Activated CD4-positive, alpha-beta T cell treated with anti-CD3 and anti-CD28 coated beads for 48 hours (primary cell): ENCODE data around the gene MINDY2.
"Not testable (repeated sequence)": the region's sequence is repeated elsewhere in the genome, so short reads cannot be mapped to it uniquely, and the experiment has no call there.

Experiments
- DNase-seq: peaks from one replicate; pipeline ENCODE4 v3.0.0-alpha.2; 2020

MINDY2 gene

DNA sequence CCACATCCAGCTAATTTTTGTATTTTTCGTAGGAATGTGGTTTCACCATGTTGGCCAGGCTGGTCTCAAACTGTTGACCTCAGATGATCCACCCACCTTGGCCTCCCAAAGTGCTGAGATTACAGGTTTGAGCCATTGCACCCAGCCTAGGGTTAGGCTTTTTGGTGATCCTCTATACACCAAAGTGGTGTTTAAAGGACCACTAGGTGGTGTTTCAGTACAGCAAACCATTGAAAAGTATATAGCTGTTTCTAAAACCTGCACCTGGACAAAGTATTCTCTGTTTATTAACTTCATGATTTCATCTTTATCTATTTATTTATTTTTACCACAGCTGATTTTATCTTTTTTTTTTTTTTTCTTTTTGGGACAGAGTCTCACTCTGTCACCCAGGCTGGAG, 68.4 kb downstream of the MINDY2 start:
- DNase-seq, result no peak

DNA sequence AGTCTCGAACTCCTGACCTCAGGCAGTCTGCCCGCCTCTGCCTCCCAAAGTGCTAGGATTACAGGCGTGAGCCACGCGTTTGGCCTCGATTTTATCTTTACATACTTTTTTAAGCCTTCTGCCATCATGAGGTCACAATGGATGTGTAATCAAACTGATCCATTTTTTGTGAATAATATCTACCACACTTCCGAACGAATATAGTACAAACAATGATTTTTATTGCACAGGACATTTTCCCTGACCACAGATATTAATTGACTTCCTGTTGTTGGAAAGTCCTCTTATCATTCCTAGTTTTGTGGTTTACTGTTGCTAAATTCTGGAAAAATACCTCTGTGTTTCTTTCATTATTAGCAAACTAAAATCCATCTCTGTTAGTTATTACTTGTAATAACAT, 68.9 kb downstream of the MINDY2 start:
- no peak for DNase-seq

DNA sequence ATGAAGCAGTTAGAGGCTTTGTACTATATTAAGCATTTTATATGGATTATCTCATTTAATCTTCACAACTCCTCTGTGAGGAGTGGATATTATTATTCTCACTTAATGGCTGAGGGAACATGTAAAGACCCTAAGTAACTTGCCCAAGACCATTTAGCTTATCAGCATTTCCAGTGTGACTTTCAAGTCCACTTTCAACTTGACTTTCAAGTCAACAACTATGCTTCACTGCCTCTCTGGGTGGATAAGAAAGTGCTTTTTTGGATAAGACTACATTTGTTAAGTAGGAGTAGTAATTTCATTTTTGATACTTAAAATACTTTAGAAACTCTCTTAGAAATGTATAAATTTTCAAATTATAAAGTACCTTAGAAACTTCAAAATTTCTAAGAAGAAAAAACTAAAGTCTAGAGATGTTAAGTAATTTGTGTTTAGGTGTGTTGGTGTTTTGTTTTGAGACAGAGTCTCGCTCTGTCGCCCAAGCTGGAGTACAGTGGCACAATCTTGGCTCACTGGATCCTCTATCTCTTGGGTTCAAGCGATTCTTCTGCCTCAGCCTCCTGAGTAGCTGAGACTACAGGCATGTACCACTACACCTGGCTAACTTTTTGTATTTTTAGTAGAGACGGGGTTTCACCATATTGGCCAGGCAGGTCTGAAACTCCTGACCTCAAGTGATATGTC, 71.8 kb downstream of the MINDY2 start:
- DNase-seq, result no peak

DNA sequence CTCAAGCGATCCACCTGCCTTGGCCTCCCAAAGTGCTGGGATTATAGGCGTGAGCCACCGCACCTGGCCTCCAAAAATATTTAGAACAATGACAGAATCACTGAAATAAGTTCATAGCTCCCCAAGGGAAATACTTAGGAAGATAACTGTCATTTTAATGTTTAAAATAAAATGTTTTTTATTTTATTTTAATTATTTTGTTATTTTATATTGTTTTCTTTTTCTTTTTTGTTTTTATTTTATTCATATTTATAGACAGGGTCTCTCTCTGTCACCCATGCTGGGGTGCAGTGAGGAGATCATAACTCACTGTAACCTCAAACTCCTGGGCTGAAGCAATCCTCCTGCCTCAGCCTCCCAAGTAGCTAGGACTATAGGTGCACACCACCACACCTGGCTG, 80.1 kb downstream of the MINDY2 start:
- not testable (repeated sequence) for DNase-seq

DNA sequence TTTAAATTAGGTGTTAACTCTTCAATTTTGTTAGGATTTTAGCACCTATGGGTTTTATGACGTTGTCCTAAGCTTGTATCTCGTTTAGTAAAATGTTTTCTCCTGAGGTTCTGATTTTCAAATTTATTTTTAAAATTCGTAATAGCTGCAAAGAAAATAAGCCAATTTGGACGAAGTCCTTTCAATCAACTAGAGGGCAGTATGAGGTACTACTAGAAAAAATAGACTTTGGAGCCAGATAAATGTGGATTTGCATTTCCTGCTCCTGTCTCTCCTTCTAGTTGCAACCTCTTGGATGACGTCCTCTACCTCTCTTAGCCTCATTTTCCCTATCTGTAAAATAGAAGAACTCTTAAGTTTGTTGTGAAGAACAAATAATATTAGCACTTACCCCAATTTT, 81.2 kb downstream of the MINDY2 start:
- no peak for DNase-seq

DNA sequence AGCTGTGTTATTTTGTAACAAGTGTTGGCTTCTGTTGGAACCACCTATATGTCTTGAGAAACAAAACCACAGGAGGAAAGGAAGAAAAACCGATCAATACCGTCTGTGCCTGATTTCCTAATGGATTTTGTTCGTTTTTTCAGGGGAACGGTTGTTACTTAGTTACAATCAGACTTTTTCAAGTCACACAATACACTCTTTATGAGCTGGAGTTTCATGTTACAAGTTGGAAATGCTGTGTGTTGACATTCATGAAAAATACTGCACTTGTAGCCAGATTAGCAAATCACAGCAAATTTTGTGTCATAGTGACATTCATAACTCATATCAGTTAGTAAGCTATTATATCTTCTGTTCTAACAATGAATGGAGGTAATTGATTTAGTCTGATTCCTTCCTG, 83.5 kb downstream of the MINDY2 start:
- no peak for DNase-seq

DNA sequence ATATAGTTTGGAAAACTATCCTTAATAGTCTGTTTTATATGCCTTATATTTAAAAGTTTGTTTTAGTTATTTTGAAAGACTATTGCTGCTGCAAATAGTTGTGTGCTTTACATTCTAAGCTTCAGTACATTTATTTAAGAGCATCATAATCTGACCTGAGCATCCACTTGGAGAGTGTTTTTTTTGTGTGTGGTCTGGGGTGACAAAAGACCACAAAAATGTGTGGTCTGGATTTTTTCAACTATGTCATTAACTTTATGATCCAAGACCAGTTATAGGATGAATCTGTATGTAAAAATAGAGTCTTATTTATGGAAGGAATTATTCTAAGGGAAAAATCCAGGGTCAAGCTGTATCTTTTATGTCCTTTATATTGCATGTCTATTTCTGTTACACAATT, 85.0 kb downstream of the MINDY2 start:
- no peak for DNase-seq

DNA sequence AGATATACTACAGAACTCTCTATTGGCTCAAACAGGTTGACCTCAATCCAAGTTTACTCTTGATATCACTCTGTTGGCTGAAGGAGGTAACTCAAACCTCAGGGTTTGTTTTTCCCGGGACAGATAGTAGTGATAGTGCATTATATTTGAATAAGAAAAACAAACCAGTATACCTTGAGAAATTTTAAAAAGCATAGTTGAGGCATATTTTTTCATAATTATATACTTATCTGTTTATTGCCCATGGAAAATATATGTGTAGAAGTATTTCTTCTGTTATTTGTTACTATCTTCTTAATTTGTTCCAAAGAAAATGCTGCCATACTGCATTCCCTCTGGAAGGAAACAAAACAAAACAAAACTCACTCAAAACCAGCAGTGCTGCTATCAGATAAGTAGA, 85.5 kb downstream of the MINDY2 start:
- not testable (repeated sequence) for DNase-seq

DNA sequence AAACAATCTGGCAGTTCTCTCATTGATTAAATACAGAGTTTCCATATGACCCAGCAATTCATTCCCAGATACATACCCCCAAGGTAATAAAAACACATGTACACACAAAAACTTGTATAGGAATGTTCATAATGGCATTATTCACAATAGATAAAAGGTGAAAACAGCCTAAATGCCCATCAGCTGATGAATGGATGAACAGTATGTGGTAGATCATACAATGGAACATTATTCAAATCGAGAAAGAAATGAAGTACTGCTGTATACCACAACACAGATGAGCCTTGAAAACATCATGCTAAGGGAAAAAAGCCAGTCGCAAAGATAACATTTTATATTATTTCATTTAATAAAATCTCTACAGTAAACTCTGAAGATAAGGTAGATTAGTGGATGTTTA, 91.2 kb downstream of the MINDY2 start:
- no peak for DNase-seq

DNA sequence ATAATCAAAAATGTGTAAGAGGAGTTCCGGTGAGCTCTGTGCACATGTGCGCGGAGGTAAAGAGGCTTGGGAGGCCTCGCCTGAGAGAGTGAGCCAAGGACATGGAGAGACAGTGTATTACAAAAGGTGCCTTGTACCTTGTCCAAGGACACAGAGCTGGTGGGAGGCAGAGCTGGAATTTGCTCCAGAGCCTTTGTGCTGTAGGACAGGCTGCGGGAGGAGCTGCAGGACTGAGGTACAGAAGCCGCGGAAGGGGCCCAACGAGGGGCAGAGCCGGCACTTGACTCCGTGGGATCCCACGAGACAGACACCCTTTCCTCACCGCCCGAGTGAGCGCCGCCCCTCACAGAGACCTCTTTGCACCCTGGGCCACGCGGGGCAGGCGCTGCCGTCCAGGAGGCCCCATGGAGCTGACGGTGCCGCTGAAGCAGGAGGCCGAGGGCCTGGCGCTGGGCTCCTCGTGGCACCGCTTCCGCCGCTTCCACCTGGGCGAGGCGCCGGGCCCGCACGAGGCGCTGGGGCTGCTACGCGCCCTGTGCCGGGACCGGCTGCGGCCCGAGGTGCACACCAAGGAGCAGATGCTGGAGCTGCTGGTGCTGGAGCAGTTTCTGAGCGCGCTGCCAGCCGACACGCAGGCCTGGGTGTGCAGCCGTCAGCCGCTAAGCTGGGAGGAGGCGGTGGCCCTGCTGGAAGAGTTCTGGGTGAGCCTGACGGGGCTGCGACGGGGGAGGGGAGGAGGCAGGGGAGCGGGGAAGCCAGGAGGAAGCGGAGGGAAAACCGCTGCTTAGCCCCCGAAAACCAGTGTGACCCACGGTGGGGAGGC, 93.7 kb downstream of the MINDY2 start:
- DNase-seq, result peak; percentile 21

DNA sequence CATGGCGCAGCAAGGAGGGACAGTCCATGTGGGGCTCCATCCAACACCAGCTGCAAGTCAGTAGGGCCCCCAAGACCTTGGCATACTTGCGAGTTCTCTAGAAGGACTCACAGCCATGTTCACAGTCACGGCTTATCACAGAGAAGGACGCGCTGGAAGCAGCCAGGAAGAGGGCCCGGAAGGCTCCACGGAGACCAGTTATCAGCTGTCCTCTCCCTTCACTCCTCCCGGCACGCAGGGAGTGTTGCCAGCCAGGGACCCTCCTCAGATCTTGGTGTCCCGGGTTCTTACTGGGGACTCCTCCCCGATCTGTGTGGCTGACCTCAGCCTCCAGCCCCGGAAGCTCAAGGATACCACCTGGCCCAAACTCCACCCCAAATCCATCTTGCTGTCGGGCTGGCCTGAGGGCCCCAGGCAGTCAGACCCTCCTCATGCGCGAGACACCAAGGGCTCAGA, 94.4 kb downstream of the MINDY2 start:
- DNase-seq, result no peak

DNA sequence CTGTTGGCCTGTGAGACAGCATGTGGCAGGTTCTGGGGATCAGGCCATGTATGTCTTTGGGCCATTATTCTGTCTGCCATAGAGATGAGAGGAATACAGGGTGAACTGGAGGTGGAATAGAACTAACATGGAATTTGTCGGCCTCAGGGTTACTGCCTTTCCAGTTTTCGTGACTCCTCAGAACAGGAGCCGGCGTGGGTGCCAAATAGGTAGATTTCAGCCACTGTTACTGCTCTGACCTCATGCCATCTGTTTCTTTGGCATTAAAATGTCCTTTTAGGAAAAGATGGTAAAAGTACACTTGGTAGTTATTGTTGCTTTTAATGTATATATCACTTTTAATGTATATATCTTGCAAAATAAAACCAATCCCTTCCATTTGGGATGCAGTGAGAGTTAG, 96.8 kb downstream of the MINDY2 start:
- DNase-seq, result no peak

DNA sequence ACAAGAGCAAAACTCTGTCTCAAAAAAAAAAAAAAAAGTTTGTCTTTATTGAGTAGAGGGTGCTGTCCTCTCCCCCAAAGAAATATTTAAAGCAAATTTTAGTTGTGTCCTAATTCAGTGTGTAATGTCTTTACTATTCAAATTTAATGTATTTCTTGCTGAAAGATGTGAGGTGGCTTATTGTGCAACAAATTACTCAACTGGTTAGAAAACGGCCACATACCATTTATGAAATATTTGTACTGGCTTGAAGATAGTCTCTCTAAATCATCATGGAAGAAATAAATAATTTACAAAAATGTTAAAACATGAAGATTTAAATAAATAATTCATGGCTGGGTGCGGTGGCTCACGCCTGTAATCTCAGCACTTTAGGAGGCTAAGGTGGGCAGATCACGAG, 99.3 kb downstream of the MINDY2 start:
- DNase-seq, result no peak

DNA sequence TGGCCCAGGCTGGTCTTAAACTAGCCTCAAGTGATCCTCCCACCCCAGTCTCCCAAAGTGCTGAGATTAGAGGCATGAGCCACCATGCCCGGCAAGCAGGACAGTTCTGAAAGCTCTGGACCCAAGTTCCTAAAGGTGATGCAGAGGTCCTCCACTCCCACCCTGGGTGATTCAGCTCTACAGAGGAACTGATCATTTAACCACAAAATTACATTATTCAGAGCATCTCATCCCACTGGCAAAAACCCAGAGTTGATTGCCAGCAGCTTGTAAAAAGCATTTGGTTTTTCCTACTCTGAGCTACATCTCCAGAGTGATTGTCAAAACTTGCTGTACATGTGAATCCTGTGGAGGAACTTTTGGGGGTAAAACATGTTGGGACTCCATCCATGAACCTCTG, 102.2 kb downstream of the MINDY2 start:
- no peak for DNase-seq

DNA sequence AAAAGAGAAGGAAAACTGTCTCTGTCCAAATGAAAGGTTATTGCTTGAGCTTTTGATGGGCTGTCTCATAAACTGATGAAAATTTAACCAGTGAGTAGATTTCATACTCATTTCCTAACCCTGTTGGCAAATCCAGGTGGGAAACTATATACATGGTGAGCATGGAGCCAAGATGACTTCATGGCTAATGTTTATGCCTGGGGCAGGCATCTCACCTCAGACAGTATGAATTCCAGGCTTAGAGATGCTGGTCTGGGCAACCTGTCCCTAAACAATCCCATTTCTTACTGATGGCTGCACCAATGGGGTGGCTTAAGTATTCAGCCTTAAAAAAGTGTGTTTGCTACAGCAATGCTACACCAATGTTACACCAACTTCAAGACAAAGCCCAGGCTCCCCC, 104.2 kb downstream of the MINDY2 start:
- no peak for DNase-seq

DNA sequence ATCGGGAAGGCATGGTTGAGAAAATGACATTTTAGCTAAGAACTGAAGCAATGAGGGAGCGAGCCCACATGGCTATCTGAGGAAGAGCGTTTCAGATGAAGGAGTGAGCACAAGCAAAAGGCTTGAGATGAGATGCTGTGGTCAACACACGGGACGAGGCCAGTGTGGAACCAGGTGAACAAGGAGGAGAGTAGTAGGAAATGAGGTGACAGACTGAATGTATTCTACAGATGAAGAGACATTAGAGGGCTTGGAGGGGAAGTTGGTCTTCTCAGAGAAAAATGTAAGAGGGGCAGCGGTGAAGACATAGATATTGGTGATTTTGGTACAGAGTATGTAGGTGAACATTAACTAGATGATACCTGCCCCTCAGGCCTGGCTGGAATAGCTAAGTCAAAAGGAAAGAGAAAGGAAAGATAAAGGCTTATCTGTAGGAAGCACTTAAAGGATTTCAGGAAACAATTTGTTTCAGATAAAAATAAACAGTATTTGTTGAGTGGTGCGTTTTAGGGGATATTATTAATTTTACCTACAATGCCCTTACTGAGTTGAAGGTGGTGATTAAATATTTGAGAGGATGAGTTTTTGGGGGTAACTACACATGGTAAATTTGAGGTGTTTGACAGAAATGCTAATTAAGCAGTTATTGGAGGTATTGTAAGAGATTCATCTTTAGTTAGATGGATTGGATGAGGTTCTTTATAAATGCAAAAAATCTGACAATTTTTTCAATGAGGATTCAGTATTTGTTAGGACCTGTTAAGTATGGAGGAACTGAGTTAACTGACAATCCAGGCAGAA, 105.4 kb downstream of the MINDY2 start:
- no peak for DNase-seq

DNA sequence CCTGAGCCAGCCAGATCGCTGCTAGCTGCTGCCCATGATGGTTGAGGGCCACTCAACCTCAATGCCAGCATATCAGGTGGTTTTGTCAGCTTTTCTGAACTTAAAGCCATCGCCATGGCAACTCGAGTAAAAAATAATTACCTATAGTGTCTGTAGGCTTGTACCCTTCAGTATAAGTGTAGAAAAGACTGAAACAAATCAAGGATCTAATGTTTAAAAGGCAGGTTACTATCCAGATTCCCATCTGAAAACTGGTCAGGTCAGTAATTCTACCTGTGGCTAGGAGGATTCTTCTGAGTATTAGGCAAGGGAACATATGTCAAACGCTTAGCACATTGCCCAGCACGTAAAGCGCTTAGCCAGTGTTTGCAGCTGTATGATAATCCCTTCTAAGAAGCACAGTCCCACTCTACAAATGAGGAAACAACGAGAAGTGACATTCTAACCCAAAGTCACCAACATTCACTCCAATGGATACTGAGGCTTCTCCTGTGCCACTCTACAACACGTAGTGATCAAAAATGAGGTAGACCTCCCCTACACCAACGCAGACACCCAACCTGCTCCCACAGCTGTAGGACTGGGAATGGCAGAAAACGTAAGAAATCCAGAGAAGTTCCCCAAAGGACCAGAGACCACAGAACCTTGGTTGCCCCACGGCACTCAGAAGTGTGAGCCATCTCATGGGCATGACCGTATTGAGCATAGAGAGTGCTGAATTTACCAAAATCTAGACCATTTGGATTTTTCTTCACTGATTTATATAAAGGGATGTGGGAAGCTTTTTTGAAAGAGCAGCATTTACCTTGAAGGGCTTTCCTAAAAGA, 107.1 kb downstream of the MINDY2 start:
- no peak for DNase-seq

DNA sequence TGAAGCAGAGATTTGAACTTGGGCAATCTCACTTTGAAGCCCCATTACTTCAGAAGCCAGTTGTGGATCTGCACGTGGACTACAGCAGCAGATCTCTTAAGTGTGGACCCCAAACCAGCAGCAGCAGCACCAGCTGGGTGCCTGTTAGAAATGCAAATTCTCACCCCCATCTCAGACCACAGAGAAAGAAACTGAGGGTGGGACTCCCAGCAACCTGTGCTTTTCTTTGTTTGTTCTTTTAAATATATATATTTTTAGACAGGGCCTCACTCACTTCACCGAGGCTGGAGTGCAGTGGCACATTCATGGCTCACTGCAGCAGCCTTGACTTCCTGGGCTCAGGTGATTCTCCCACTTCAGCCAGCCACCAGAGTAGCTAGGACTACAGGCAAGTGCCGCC, 109.2 kb downstream of the MINDY2 start:
- DNase-seq, result no peak

DNA sequence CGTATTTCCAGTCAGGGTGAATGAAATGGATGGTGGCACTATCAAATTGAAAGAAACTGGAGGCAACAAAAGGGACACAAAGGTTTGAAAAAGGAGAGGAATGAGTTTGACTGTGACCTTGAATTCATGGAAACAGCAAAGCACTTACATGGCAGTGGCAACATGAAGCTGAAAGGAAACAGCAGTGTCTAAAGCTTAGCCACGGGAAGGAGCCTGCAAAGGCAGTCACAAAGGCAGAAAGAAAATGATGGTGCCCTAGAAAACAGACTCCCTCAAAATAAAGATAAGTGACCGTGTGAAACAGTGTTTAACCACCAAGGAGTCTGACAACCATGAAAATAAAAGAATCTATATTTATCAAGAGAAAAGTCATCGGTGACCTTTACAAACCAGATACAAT, 111.1 kb downstream of the MINDY2 start:
- DNase-seq, result no peak

DNA sequence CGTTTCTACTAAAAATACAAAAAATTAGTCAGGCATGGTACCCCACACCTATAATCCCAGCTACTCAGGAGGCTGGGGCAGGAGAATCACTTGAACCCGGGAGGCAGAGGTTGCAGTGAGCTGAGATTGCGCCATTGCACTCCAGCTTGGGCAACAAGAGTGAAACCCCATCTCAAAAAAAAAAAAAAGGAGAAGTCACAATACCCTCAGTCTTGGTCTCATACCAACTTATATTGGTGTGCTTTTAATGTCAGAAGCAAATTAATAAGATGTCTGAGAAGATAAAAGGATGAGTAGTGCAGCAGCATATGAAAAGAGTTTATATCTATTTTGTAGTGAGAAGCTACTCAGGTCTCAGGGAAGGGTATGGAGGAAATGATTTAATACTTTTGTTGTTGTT, 112.8 kb downstream of the MINDY2 start:
- DNase-seq, result not testable (repeated sequence)

DNA sequence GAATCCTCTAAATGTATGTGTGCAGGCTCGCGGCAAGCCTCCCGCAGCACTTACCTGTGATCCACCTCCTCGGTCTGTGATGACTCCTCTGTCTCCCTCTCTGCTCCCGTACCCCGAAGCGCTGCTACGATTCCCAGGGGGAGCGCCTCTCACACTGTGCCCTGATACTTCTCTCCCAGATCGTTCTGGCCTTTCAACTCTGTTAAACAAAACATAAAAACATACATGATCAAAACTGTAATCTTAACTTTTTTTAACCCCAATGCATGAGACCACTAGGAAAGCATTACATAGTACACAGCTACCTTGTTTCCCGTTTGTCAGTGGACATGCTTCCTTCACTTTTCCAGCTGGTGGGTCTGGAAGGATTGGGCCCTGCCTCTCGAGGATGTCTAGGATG, 115.8 kb downstream of the MINDY2 start:
- DNase-seq, result no peak

DNA sequence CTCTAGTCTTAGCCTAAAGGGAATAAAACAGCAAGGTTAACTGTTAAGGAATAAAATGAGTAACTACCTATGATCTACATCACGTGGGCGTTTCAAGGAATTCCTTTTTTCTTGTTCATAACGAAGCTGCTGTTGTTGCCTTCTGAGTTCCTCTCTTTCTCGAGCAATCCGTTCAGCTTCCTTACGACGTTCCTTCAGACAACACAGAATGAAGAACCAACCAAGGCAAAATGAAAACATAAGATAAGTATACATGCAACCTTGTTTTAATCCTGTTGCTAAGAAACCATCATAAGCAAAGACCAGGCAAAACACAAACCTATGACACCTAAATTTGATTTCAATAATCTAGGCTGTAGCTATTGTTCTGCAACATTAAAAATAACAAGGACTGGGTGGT, 118.3 kb downstream of the MINDY2 start:
- no peak for DNase-seq

DNA sequence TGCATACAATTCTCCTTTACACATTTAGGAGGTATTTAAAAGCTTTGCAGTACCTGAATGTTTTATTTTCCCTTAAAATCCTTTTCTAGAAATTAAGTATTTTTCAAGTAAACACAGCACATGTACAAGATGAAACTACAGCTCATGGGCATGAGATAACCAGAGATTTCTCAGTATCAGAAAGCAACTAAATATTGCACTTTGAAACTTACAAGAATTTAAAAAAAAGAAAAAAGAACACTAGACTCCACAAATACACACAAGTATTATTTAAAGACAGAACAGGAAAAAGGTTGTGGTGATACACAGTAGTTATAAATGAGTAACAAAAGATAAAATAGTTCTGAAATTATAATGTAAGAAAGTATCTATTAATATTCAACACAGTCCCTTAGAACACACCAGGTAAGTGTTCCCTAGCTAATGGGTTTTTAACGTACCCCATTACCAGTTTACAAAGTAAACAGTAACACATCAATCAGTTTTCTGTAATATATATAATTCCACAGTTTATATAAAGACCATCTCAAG, 127.1 kb downstream of the MINDY2 start:
- no peak for DNase-seq
